Suppressor macrophage (primary cell): ENCODE data around the gene TMEM60.
A peak's percentile ranks its signal among the peaks of the same experiment; 100 is the strongest.
"Not testable (repeated sequence)": the region's sequence is repeated elsewhere in the genome, so short reads cannot be mapped to it uniquely, and the experiment has no call there.

Experiments
- DNase-seq, 4 experiments: peaks; one replicate each; pipeline ENCODE4 v3.0.0-alpha.2; 2020 to 2022

TMEM60 gene

GRCh38 chr7:77811516-77812289 is 13.5 kb upstream of the TMEM60 start:
- no peak for DNase-seq

- DNase-seq = no peak
These were observed 10.3 kb upstream of the TMEM60 start for GRCh38 chr7:77808517-77808916.

GRCh38 chr7:77806425-77806824 is 8.2 kb upstream of the TMEM60 start:
- no peak for DNase-seq

- peak in 2 of 4 experiments; percentile 48 to 49 for DNase-seq
These were observed 4.5 kb upstream of the TMEM60 start for GRCh38 chr7:77802557-77803405.

- DNase-seq = no peak
These were observed 2.5 kb upstream of the TMEM60 start for GRCh38 chr7:77800730-77801129.

- DNase-seq = peak in 2 of 4 experiments; percentile 8 to 20
These were observed 1.9 kb upstream of the TMEM60 start for GRCh38 chr7:77800158-77800557.

GRCh38 chr7:77799078-77799964 is 1.1 kb upstream of the TMEM60 start:
- DNase-seq = peak; percentile 49 to 78 (median 62)

GRCh38 chr7:77797734-77798393 is 370 bp downstream of the TMEM60 start:
- DNase-seq = peak; percentile 14 to 61 (median 46)

GRCh38 chr7:77796960-77797359 is 1.3 kb downstream of the TMEM60 start:
- no peak for DNase-seq

GRCh38 chr7:77796109-77796508 is 2.1 kb downstream of the TMEM60 start:
- no peak for DNase-seq

GRCh38 chr7:77794000-77794399 is 4.2 kb downstream of the TMEM60 start:
- DNase-seq = no peak

- DNase-seq = no peak
These were observed 6.3 kb downstream of the TMEM60 start for GRCh38 chr7:77791956-77792355.

- DNase-seq = no peak
These were observed 6.9 kb downstream of the TMEM60 start for GRCh38 chr7:77791336-77791735.

GRCh38 chr7:77788327-77788902 is 9.8 kb downstream of the TMEM60 start:
- DNase-seq = no peak

- no peak for DNase-seq
These were observed 11.5 kb downstream of the TMEM60 start for GRCh38 chr7:77786741-77787140.

- DNase-seq = no peak
These were observed 12.2 kb downstream of the TMEM60 start for GRCh38 chr7:77786018-77786417.

GRCh38 chr7:77784426-77784825 is 13.8 kb downstream of the TMEM60 start:
- DNase-seq = not testable (repeated sequence)

- DNase-seq = no peak
These were observed 14.7 kb downstream of the TMEM60 start for GRCh38 chr7:77783545-77783944.

- no peak for DNase-seq
These were observed 15.1 kb downstream of the TMEM60 start for GRCh38 chr7:77783111-77783510.

- DNase-seq = no peak
These were observed 15.9 kb downstream of the TMEM60 start for GRCh38 chr7:77782383-77782782.

- DNase-seq = no peak
These were observed 19.7 kb downstream of the TMEM60 start for GRCh38 chr7:77778535-77778934.

- DNase-seq = no peak
These were observed 26.3 kb downstream of the TMEM60 start for GRCh38 chr7:77771901-77772300.
